HEK293 (cell line): Measurements from ENCODE around the gene GADD45G.

Experiments
- CTCF ChIA-PET: fragments of 350-600 bp; formaldehyde crosslinking; extraction: SDS; loops from one replicate; lab custom pipeline; 2021; ENCODE audit warnings: antibody characterized with exemption; lab: Yijun Ruan, JAX
- POLR2A ChIA-PET: fragments of 300-600 bp; formaldehyde crosslinking; extraction: SDS; loops from one replicate; lab custom pipeline; 2020; ENCODE audit warnings: antibody characterized with exemption, inconsistent platforms; lab: Yijun Ruan, JAX
- H3K27ac ChIP-seq: fragments of 200-500 bp; sonication (Bioruptor generic); 2 replicates; pipeline ENCODE4 v1.5.1; 2014; ENCODE audit warnings: low read depth, low read length, control low read depth, inconsistent platforms; ENCODE audit errors: extremely low read depth
- H3K36me3 ChIP-seq, 2 experiments: fragments of 200-500 bp in 1 of 2; sonication (Bioruptor generic) in 1 of 2; 1 replicate in 1 of 2; 2 replicates in 1 of 2; pipeline ENCODE4 v1.5.1; 2014 to 2017; ENCODE audit warnings: inconsistent platforms in 2 of 2, low read length in 2 of 2; ENCODE audit not compliant: control insufficient read depth in 2 of 2, insufficient read depth in 1 of 2
- H3K4me1 ChIP-seq: fragments of 200-500 bp; sonication (Bioruptor generic); 2 replicates; pipeline ENCODE4 v1.5.1; 2014; ENCODE audit warnings: mild to moderate bottlenecking, low read length, inconsistent platforms; ENCODE audit not compliant: control insufficient read depth, insufficient read depth
- H3K4me3 ChIP-seq: 2 replicates; pipeline ENCODE4 v1.5.1; 2011; ENCODE audit warnings: low read depth, mild to moderate bottlenecking, control low read depth, low read length, moderate library complexity
- H3K9me3 ChIP-seq: fragments of 200-500 bp; sonication (Bioruptor generic); 2 replicates; pipeline ENCODE4 v1.5.1; 2014; ENCODE audit warnings: low read depth, low read length, inconsistent platforms; ENCODE audit not compliant: control insufficient read depth, insufficient read depth
- GFI1B ChIP-seq: fragments of 450-650 bp; formaldehyde crosslinking; IDR thresholded peaks from 2 replicates; pipeline ENCODE4 v1.5.1; 2016; ENCODE audit warnings: missing biosample characterization, missing genetic modification characterization
- RBAK ChIP-seq: fragments of 450-650 bp; formaldehyde crosslinking; IDR thresholded peaks from 2 replicates; pipeline ENCODE4 v1.5.1; 2016; ENCODE audit warnings: missing biosample characterization, missing genetic modification characterization
- SALL2 ChIP-seq: fragments of 450-650 bp; formaldehyde crosslinking; IDR thresholded peaks from 2 replicates; pipeline ENCODE4 v1.5.0; 2017; ENCODE audit warnings: missing biosample characterization, mild to moderate bottlenecking, missing genetic modification characterization, borderline replicate concordance
- ZFP37 ChIP-seq: fragments of 450-650 bp; formaldehyde crosslinking; IDR thresholded peaks from 2 replicates; pipeline ENCODE4 v1.5.1; 2016; ENCODE audit warnings: missing biosample characterization, missing genetic modification characterization
- ZNF175 ChIP-seq: fragments of 450-650 bp; formaldehyde crosslinking; IDR thresholded peaks from 2 replicates; pipeline ENCODE4 v1.5.1; 2016; ENCODE audit warnings: missing biosample characterization, missing genetic modification characterization
- ZNF202 ChIP-seq: fragments of 450-650 bp; formaldehyde crosslinking; IDR thresholded peaks from 2 replicates; pipeline ENCODE4 v1.5.1; 2016; ENCODE audit warnings: missing biosample characterization, missing genetic modification characterization, borderline replicate concordance
- ZNF292 ChIP-seq: fragments of 450-650 bp; formaldehyde crosslinking; IDR thresholded peaks from 2 replicates; pipeline ENCODE4 v1.5.1; 2016; ENCODE audit warnings: low read depth, missing biosample characterization, missing genetic modification characterization, borderline replicate concordance
- ZNF423 ChIP-seq: fragments of 450-650 bp; formaldehyde crosslinking; IDR thresholded peaks from 2 replicates; pipeline ENCODE4 v1.5.1; 2016; ENCODE audit warnings: missing biosample characterization, missing genetic modification characterization
- ZNF426 ChIP-seq: fragments of 450-650 bp; formaldehyde crosslinking; IDR thresholded peaks from 2 replicates; pipeline ENCODE4 v1.5.1; 2017; ENCODE audit warnings: missing biosample characterization, missing genetic modification characterization, mild to moderate bottlenecking, inconsistent platforms, moderate library complexity
- ZNF48 ChIP-seq: fragments of 450-650 bp; formaldehyde crosslinking; IDR thresholded peaks from 2 replicates; pipeline ENCODE4 v1.5.1; 2016; ENCODE audit warnings: missing biosample characterization, missing genetic modification characterization
- ZNF596 ChIP-seq: fragments of 450-650 bp; IDR thresholded peaks from 2 replicates; pipeline ENCODE4 v1.5.0; 2018; ENCODE audit warnings: missing biosample characterization, mild to moderate bottlenecking, missing genetic modification characterization, moderate library complexity
- ZNF624 ChIP-seq: fragments of 450-650 bp; formaldehyde crosslinking; IDR thresholded peaks from 2 replicates; pipeline ENCODE4 v1.5.1; 2017; ENCODE audit warnings: missing biosample characterization, missing genetic modification characterization
- ZNF658 ChIP-seq: fragments of 450-650 bp; formaldehyde crosslinking; IDR thresholded peaks from 2 replicates; pipeline ENCODE4; 2016; ENCODE audit warnings: missing biosample characterization, missing genetic modification characterization
- ZNF664 ChIP-seq: fragments of 450-650 bp; formaldehyde crosslinking; IDR thresholded peaks from 2 replicates; pipeline ENCODE4 v1.5.1; 2016; ENCODE audit warnings: missing biosample characterization, missing genetic modification characterization
- ZNF677 ChIP-seq: fragments of 450-650 bp; IDR thresholded peaks from 2 replicates; pipeline ENCODE4 v1.5.0; 2018; ENCODE audit warnings: missing biosample characterization, mild to moderate bottlenecking, missing genetic modification characterization, moderate library complexity
- TF ChIP-seq, protein P1 (sequence below): fragments of 450-650 bp; formaldehyde crosslinking; IDR thresholded peaks from 2 replicates; pipeline ENCODE4 v1.5.1; 2017; ENCODE audit warnings: missing biosample characterization, missing genetic modification characterization
- TF ChIP-seq, protein P2 (sequence below): fragments of 450-650 bp; formaldehyde crosslinking; IDR thresholded peaks from 2 replicates; pipeline ENCODE4 v1.5.1; 2016; ENCODE audit warnings: missing biosample characterization, missing genetic modification characterization, borderline replicate concordance
- TF ChIP-seq, protein P3 (sequence below): fragments of 450-650 bp; formaldehyde crosslinking; conservative IDR thresholded peaks from 2 replicates; pipeline ENCODE4 v1.5.1; 2016; ENCODE audit warnings: low read depth, missing biosample characterization, missing genetic modification characterization
- TF ChIP-seq, protein P4 (sequence below): fragments of 450-650 bp; formaldehyde crosslinking; IDR thresholded peaks from 2 replicates; pipeline ENCODE4 v1.5.1; 2016; ENCODE audit warnings: missing biosample characterization, missing genetic modification characterization
- TF ChIP-seq, protein P5 (sequence below): fragments of 450-650 bp; formaldehyde crosslinking; IDR thresholded peaks from 2 replicates; pipeline ENCODE4 v1.5.1; 2017; ENCODE audit warnings: missing biosample characterization, missing genetic modification characterization

The GADD45G gene

DNA sequence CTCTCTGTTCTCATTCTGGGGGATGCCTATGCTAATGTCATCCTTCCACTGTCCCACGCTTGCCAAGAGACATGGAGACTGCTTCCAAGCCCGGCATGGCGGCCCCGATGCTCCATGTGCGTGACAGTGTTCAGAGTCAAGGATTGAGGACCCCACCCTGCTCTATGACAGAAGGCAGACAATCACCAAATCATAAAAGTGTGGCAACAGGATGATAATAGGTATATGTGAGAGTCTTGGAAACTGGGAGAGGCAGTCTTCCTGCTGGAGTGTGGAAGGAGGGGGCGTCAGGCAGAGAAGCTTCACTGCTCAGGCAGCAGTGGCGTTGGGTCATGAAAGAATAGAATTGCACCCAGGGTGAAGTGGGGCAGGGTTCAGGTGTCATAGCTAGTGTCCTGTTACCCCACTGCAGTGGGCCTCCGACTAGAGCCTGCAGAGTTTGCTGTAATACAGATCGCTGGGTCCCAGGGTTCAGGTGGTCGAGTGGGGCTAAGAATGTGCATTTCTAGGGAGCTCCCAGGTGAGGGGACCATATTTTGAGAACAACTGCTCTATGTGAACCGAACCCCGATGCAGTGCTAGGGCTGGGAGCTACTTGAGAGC is 12.5 kb upstream of the GADD45G start:
- POLR2A ChIA-PET, result interaction anchor here (1.2 to 2.2 kb wide), 2 partner anchors 11 to 12 kb away, joined by 3 to 9 read pairs; partner anchors contain the start of gene GADD45G
- TF ChIP-seq ZNF292, result no peak
- TF ChIP-seq ZNF175 (tag by site-specific recombination), result no peak
- no peak for TF ChIP-seq ZNF596 (tag by site-specific recombination)
- TF ChIP-seq, protein P1, sequence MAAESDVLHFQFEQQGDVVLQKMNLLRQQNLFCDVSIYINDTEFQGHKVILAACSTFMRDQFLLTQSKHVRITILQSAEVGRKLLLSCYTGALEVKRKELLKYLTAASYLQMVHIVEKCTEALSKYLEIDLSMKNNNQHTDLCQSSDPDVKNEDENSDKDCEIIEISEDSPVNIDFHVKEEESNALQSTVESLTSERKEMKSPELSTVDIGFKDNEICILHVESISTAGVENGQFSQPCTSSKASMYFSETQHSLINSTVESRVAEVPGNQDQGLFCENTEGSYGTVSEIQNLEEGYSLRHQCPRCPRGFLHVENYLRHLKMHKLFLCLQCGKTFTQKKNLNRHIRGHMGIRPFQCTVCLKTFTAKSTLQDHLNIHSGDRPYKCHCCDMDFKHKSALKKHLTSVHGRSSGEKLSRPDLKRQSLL (tag by site-specific recombination), result no peak
- TF ChIP-seq, protein P2, sequence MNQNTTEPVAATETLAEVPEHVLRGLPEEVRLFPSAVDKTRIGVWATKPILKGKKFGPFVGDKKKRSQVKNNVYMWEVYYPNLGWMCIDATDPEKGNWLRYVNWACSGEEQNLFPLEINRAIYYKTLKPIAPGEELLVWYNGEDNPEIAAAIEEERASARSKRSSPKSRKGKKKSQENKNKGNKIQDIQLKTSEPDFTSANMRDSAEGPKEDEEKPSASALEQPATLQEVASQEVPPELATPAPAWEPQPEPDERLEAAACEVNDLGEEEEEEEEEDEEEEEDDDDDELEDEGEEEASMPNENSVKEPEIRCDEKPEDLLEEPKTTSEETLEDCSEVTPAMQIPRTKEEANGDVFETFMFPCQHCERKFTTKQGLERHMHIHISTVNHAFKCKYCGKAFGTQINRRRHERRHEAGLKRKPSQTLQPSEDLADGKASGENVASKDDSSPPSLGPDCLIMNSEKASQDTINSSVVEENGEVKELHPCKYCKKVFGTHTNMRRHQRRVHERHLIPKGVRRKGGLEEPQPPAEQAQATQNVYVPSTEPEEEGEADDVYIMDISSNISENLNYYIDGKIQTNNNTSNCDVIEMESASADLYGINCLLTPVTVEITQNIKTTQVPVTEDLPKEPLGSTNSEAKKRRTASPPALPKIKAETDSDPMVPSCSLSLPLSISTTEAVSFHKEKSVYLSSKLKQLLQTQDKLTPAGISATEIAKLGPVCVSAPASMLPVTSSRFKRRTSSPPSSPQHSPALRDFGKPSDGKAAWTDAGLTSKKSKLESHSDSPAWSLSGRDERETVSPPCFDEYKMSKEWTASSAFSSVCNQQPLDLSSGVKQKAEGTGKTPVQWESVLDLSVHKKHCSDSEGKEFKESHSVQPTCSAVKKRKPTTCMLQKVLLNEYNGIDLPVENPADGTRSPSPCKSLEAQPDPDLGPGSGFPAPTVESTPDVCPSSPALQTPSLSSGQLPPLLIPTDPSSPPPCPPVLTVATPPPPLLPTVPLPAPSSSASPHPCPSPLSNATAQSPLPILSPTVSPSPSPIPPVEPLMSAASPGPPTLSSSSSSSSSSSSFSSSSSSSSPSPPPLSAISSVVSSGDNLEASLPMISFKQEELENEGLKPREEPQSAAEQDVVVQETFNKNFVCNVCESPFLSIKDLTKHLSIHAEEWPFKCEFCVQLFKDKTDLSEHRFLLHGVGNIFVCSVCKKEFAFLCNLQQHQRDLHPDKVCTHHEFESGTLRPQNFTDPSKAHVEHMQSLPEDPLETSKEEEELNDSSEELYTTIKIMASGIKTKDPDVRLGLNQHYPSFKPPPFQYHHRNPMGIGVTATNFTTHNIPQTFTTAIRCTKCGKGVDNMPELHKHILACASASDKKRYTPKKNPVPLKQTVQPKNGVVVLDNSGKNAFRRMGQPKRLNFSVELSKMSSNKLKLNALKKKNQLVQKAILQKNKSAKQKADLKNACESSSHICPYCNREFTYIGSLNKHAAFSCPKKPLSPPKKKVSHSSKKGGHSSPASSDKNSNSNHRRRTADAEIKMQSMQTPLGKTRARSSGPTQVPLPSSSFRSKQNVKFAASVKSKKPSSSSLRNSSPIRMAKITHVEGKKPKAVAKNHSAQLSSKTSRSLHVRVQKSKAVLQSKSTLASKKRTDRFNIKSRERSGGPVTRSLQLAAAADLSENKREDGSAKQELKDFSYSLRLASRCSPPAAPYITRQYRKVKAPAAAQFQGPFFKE (tag by site-specific recombination), result no peak
- TF ChIP-seq SALL2 (tag by site-specific recombination), result no peak
- no peak for TF ChIP-seq ZNF202 (tag by site-specific recombination)
- TF ChIP-seq, protein P3, sequence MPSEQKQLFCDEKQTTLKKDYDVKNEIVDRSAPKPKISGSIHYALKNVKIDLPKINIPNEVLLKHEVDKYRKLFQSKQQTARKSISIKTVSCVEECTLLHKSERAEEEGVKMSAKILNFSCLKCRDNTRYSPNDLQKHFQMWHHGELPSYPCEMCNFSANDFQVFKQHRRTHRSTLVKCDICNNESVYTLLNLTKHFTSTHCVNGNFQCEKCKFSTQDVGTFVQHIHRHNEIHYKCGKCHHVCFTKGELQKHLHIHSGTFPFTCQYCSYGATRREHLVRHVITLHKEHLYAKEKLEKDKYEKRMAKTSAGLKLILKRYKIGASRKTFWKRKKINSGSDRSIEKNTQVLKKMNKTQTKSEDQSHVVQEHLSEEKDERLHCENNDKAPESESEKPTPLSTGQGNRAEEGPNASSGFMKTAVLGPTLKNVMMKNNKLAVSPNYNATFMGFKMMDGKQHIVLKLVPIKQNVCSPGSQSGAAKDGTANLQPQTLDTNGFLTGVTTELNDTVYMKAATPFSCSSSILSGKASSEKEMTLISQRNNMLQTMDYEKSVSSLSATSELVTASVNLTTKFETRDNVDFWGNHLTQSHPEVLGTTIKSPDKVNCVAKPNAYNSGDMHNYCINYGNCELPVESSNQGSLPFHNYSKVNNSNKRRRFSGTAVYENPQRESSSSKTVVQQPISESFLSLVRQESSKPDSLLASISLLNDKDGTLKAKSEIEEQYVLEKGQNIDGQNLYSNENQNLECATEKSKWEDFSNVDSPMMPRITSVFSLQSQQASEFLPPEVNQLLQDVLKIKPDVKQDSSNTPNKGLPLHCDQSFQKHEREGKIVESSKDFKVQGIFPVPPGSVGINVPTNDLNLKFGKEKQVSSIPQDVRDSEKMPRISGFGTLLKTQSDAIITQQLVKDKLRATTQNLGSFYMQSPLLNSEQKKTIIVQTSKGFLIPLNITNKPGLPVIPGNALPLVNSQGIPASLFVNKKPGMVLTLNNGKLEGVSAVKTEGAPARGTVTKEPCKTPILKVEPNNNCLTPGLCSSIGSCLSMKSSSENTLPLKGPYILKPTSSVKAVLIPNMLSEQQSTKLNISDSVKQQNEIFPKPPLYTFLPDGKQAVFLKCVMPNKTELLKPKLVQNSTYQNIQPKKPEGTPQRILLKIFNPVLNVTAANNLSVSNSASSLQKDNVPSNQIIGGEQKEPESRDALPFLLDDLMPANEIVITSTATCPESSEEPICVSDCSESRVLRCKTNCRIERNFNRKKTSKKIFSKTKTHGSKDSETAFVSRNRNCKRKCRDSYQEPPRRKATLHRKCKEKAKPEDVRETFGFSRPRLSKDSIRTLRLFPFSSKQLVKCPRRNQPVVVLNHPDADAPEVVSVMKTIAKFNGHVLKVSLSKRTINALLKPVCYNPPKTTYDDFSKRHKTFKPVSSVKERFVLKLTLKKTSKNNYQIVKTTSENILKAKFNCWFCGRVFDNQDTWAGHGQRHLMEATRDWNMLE (tag by site-specific recombination), result no peak
- TF ChIP-seq ZNF664, result no peak
- TF ChIP-seq ZNF48 (tag by site-specific recombination), result no peak
- TF ChIP-seq ZNF677 (tag by site-specific recombination), result no peak
- TF ChIP-seq ZNF658 (tag by site-specific recombination), result no peak
- no peak for TF ChIP-seq GFI1B (tag by site-specific recombination)
- no peak for TF ChIP-seq ZNF426
- TF ChIP-seq ZNF423 (tag by site-specific recombination), result no peak
- TF ChIP-seq, protein P4, sequence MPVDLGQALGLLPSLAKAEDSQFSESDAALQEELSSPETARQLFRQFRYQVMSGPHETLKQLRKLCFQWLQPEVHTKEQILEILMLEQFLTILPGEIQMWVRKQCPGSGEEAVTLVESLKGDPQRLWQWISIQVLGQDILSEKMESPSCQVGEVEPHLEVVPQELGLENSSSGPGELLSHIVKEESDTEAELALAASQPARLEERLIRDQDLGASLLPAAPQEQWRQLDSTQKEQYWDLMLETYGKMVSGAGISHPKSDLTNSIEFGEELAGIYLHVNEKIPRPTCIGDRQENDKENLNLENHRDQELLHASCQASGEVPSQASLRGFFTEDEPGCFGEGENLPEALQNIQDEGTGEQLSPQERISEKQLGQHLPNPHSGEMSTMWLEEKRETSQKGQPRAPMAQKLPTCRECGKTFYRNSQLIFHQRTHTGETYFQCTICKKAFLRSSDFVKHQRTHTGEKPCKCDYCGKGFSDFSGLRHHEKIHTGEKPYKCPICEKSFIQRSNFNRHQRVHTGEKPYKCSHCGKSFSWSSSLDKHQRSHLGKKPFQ (tag by site-specific recombination), result no peak
- TF ChIP-seq, protein P5, sequence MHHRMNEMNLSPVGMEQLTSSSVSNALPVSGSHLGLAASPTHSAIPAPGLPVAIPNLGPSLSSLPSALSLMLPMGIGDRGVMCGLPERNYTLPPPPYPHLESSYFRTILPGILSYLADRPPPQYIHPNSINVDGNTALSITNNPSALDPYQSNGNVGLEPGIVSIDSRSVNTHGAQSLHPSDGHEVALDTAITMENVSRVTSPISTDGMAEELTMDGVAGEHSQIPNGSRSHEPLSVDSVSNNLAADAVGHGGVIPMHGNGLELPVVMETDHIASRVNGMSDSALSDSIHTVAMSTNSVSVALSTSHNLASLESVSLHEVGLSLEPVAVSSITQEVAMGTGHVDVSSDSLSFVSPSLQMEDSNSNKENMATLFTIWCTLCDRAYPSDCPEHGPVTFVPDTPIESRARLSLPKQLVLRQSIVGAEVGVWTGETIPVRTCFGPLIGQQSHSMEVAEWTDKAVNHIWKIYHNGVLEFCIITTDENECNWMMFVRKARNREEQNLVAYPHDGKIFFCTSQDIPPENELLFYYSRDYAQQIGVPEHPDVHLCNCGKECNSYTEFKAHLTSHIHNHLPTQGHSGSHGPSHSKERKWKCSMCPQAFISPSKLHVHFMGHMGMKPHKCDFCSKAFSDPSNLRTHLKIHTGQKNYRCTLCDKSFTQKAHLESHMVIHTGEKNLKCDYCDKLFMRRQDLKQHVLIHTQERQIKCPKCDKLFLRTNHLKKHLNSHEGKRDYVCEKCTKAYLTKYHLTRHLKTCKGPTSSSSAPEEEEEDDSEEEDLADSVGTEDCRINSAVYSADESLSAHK (tag by site-specific recombination), result no peak
- TF ChIP-seq RBAK (tag by site-specific recombination), result no peak
- TF ChIP-seq ZNF624 (tag by site-specific recombination), result no peak
- no peak for TF ChIP-seq ZFP37
- TF ChIP-seq, all 188 proteins: peak for 0
- CTCF ChIA-PET, result interaction anchor here (0.5 to 7.1 kb wide), 24 partner anchors 10 to 1337 kb away, joined by 3 to 140 read pairs (median 6); no protein-coding TSS in a partner anchor
- H3K4me3 ChIP-seq, result no peak overlapping the region
- no peak overlapping the region for H3K27ac ChIP-seq
- H3K36me3 ChIP-seq, result no peaks in the 10 kb centered on the region
- H3K4me1 ChIP-seq, result no peaks in the 10 kb centered on the region
- H3K9me3 ChIP-seq, result no peaks in the 10 kb centered on the region
